K562 (cell line): ENCODE results near the gene OR1J1. TPM values are rescaled to one million over a fixed set of nuclear protein-coding genes. Genes with fewer than 3 reads are reported as not detected.

Experiments used
- ATAC-seq: fragments of 200-7000 bp; cut with Tn5 transposase; 3 replicates; pipeline ENCODE4 v1.9.1; 2020; ENCODE audit warnings: moderate library complexity
- BruUV-seq: library from RNA; stranded (reverse); fragments of 400-500 nt; replicated peaks from 2 replicates; lab custom pipeline; 2021; lab: Mats Ljungman, UMichigan
- CTCF ChIA-PET: fragments of 300-600 bp; formaldehyde crosslinking; extraction: SDS; loops from one replicate; lab custom pipeline; 2021; ENCODE audit warnings: low intra/inter-chr PET ratio; lab: Yijun Ruan, JAX
- POLR2A ChIA-PET: fragments of 300-600, 350-650 bp; sonication (Branson Sonifier 250); formaldehyde crosslinking; extraction: SDS; loops from one replicate; lab custom pipeline; 2021; ENCODE audit warnings: antibody characterized with exemption, inconsistent platforms; lab: Yijun Ruan, JAX
- DNase-seq, 4 experiments: peaks; one replicate each; pipeline versions ENCODE4 v3.0.0 to v3.0.0-alpha.2; 2011 to 2018; ENCODE audit warnings: low spot score in 3 of 4, mixed read lengths in 3 of 4; ENCODE audit errors: extremely low read depth in 1 of 4
- FAIRE-seq: peaks from 2 replicates; lab custom pipeline; 2011; peaks lifted over from hg19 to GRCh38; lab: Jason Lieb, UNC
- H2AFZ ChIP-seq: 2 replicates; pipeline ENCODE4 v1.6.0; 2011; ENCODE audit warnings: low read depth, low read length, control low read depth, inconsistent platforms
- H3K27ac ChIP-seq: fragments of 200-600 bp; 3 replicates; pipeline ENCODE4 v1.8.0; 2011; ENCODE audit warnings: low read depth, mild to moderate bottlenecking, control low read depth, inconsistent platforms, low read length, moderate library complexity, mixed read lengths; ENCODE audit errors: extremely low read depth
- H3K27me3 ChIP-seq, 2 experiments: fragments of 300-600 bp in 1 of 2; 2 replicates in 1 of 2; 3 replicates in 1 of 2; pipeline versions ENCODE4 v1.6.0 to v1.8.0; 2011; ENCODE audit warnings: inconsistent platforms in 2 of 2, low read length in 2 of 2, mild to moderate bottlenecking in 1 of 2, mixed read lengths in 1 of 2, moderate library complexity in 1 of 2; ENCODE audit not compliant: control insufficient read depth in 2 of 2, insufficient read depth in 2 of 2
- H3K36me3 ChIP-seq: fragments of 300-600 bp; 3 replicates; pipeline ENCODE4 v1.8.0; 2011; ENCODE audit warnings: mild to moderate bottlenecking, low read length, inconsistent platforms; ENCODE audit not compliant: control insufficient read depth, insufficient read depth
- H3K4me1 ChIP-seq, 2 experiments: fragments of 200-600 bp in 1 of 2; replicated peaks in 1 of 2; 2 replicates in 1 of 2; 3 replicates in 1 of 2; pipeline versions ENCODE4 v1.5.1 to v1.8.0; 2011; ENCODE audit warnings: inconsistent platforms in 2 of 2, low read length in 2 of 2, mild to moderate bottlenecking in 1 of 2, mixed read lengths in 1 of 2, moderate library complexity in 1 of 2; ENCODE audit not compliant: control insufficient read depth in 2 of 2, insufficient read depth in 2 of 2
- H3K4me2 ChIP-seq: 2 replicates; pipeline ENCODE4 v1.6.1; 2011; ENCODE audit warnings: low read length, control low read depth, inconsistent platforms, mixed read lengths; ENCODE audit not compliant: insufficient read depth
- H3K4me3 ChIP-seq: fragments of 200-600 bp; sonication (generic), shearing (Covaris generic); 2 replicates; pipeline ENCODE4 v1.5.1; 2016; ENCODE audit warnings: control low read depth, inconsistent platforms
- H3K79me2 ChIP-seq: fragments of 200-600 bp; 3 replicates; pipeline ENCODE4 v1.8.0; 2011; ENCODE audit warnings: low read length, inconsistent platforms; ENCODE audit not compliant: control insufficient read depth, insufficient read depth
- H3K9ac ChIP-seq, 2 experiments: 2 replicates each; pipeline versions ENCODE4 v1.6.0 to v1.6.1; 2011; ENCODE audit warnings: low read depth in 2 of 2, low read length in 2 of 2, control low read depth in 1 of 2, inconsistent platforms in 1 of 2, mild to moderate bottlenecking in 1 of 2, mixed read lengths in 1 of 2; ENCODE audit not compliant: insufficient read depth in 1 of 2
- H3K9me1 ChIP-seq: one replicate; pipeline ENCODE4 v1.6.0; 2011; ENCODE audit warnings: inconsistent platforms, mild to moderate bottlenecking, low read length, moderate library complexity; ENCODE audit not compliant: control insufficient read depth, insufficient read depth
- H3K9me3 ChIP-seq: replicated peaks from 2 replicates; pipeline ENCODE4 v1.5.1; 2011; ENCODE audit warnings: low read depth, low read length, inconsistent platforms; ENCODE audit not compliant: control insufficient read depth, insufficient read depth
- H4K20me1 ChIP-seq: replicated peaks from 2 replicates; pipeline ENCODE4 v1.6.1; 2011; ENCODE audit warnings: low read length, inconsistent platforms, mixed read lengths; ENCODE audit not compliant: control insufficient read depth, insufficient read depth
- RBM22 ChIP-seq: fragments of 200-400 bp; formaldehyde crosslinking; IDR thresholded peaks from 2 replicates; pipeline ENCODE4 v1.6.1; 2018; ENCODE audit warnings: low read length, low read depth; ENCODE audit not compliant: poor library complexity, severe bottlenecking
- RNF219 ChIP-seq: fragments of 250-450 bp; sonication (Bioruptor Pico); IDR thresholded peaks from 2 replicates; pipeline ENCODE4 v1.5.0; 2022; ENCODE audit warnings: mild to moderate bottlenecking
- TCF7 ChIP-seq: sonication (generic); IDR thresholded peaks from 2 replicates; pipeline ENCODE4 v1.6.1; 2016; ENCODE audit warnings: antibody characterized with exemption, borderline replicate concordance
- ZNF280B ChIP-seq: fragments of 250-450 bp; sonication (Bioruptor Pico); IDR thresholded peaks from 2 replicates; pipeline ENCODE4 v1.5.1; 2021; ENCODE audit warnings: mild to moderate bottlenecking
- ZNF512 ChIP-seq: IDR thresholded peaks from 2 replicates; pipeline ENCODE4 v1.6.1; 2016; ENCODE audit warnings: missing genetic modification characterization, missing compliant biosample characterization
- WGBS: fragments of 100-300 bp; shearing (Covaris generic); methylation state at CpG from one replicate; pipeline ENCODE4 v1.1.6; 2016; ENCODE audit warnings: low coverage, mixed read lengths; ENCODE audit not compliant: insufficient coverage; ENCODE audit errors: missing lambda C conversion rate; 5-methylcytosine and 5-hydroxymethylcytosine counted together
- in situ Hi-C: fragments of 300-500 bp; cut with MboI; formaldehyde crosslinking; loops from 4 replicates; pipeline ENCODE4 v1.15.0; 2018; ENCODE audit warnings: inconsistent platforms, mixed read lengths
- intact Hi-C: fragments of 100-400 bp; cut with micrococcal nuclease; formaldehyde crosslinking; loops from 2 replicates; pipeline ENCODE4 v1.14.2; 2022
- polyA plus RNA-seq, 8 experiments: library from polyadenylated mRNA; depleted of rRNA in 4 of 8; stranded (reverse) in 5 of 8; unstranded in 3 of 8; fragments of >200 nt; fragmentation: Nextera tagmentation in 2 of 8; fragmentation: Illumina TruSeq in 1 of 8; extraction: Ambion mirVana in 2 of 8; extraction: Trizol in 1 of 8; gene quantifications; 2 replicates each; pipeline versions ENCODE4 v1.2.1 to v1.2.3, GENCODE V29; 2011 to 2014; ENCODE audit warnings: inconsistent platforms in 1 of 8, missing spikeins in 1 of 8
- total RNA-seq, 7 experiments: library from RNA; depleted of rRNA in 6 of 7; stranded (reverse); fragments of >200 nt in 6 of 7; fragmentation: Illumina TruSeq in 2 of 7; extraction: Trizol in 2 of 7; gene quantifications; 2 replicates each; pipeline versions ENCODE4 v1.2.1 to v1.2.3, GENCODE V29; 2011 to 2021; ENCODE audit warnings: low replicate concordance in 1 of 7

Gene OR1J1
- total and polyA plus RNA-seq, 9 of the 15 experiments (the other 6 are each of a cell fraction or from before 2014, with no cell fraction given): not detected

GRCh38 chr9:122479062-122479461, 1.3 kb upstream of the OR1J1 start:
- no peak for ATAC-seq
- WGBS: 4% methylated on average over 5 of the region's 5 CpGs
- no peak overlapping the region for H3K27ac ChIP-seq
- H3K9me3 ChIP-seq: no peaks in the 10 kb centered on the region
- no peak overlapping the region for H2AFZ ChIP-seq
- H3K79me2 ChIP-seq: no peaks in the 10 kb centered on the region
- no peak overlapping the region for H3K9ac ChIP-seq
- H3K36me3 ChIP-seq: no peaks in the 10 kb centered on the region
- no peaks in the 10 kb centered on the region for H3K9me1 ChIP-seq
- CTCF ChIA-PET: no interaction called here
- intact Hi-C loops (no loop called here), in situ Hi-C loops (no loop called here)
- no peaks in the 10 kb centered on the region for H4K20me1 ChIP-seq
- peaks cover 0 to 4% of the 10 kb centered on the region in 2 experiments; a peak in 2 of 5 replicates for H3K4me1 ChIP-seq
- no peak overlapping the region for H3K4me3 ChIP-seq
- peaks cover 3 to 16% of the 10 kb centered on the region in 2 experiments; a peak in 3 of 5 replicates for H3K27me3 ChIP-seq
- no peak for FAIRE-seq
- POLR2A ChIA-PET: no interaction called here
- no TSS peak for BruUV-seq
- no peak overlapping the region for H3K4me2 ChIP-seq
- TF ChIP-seq RNF219 (CRISPR knock-in tag) (no peak), RBM22 (no peak), ZNF280B (no peak), TCF7 (no peak), ZNF512 (no peak)
- DNase-seq: no peak
